ENCODE results near the gene ECEL1.

DNA sequence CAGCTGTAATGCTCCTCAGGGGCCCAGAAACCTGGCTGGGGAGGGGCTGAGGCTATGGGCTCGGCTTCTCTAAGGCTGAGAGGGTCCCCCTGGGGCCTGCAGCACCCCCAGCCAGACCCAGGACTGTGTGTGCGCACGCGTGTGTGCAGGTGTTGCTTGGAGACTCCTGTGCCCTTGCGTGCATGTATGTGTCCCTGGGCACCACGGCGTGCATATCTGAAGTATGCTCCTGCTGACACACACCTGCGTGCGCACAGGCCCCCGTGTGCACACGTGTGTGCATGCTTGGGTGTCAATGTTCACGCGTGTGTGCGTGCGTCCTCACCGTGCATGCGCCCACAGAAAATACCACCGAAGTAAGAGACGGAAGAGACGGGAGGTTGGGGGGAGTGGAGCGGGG lies 14.9 kb upstream of the ECEL1 start:
- TF ChIP-seq FOXJ3 (CRISPR knock-in tag; IDR thresholded peaks at IDR 0.05; ENCODE audit: borderline replicate concordance) (no peak), JUN (CRISPR knock-in tag; IDR thresholded peaks at IDR 0.05) (no peak), NFE2L1 (CRISPR knock-in tag; IDR thresholded peaks at IDR 0.05) (no peak), CBFB (CRISPR knock-in tag; IDR thresholded peaks at IDR 0.05; ENCODE audit: low read depth) (no peak), RELA (CRISPR knock-in tag; IDR thresholded peaks at IDR 0.05; ENCODE audit: borderline replicate concordance) (no peak), CREB1 (CRISPR knock-in tag; IDR thresholded peaks at IDR 0.05) (no peak), TEAD4 (CRISPR knock-in tag; IDR thresholded peaks at IDR 0.05) (no peak), MXD4 (CRISPR knock-in tag; IDR thresholded peaks at IDR 0.05; ENCODE audit: borderline replicate concordance) (no peak), NFYB (CRISPR knock-in tag; conservative IDR thresholded peaks at IDR 0.05; ENCODE audit: low read depth) (no peak)
- TF ChIP-seq, protein P1, sequence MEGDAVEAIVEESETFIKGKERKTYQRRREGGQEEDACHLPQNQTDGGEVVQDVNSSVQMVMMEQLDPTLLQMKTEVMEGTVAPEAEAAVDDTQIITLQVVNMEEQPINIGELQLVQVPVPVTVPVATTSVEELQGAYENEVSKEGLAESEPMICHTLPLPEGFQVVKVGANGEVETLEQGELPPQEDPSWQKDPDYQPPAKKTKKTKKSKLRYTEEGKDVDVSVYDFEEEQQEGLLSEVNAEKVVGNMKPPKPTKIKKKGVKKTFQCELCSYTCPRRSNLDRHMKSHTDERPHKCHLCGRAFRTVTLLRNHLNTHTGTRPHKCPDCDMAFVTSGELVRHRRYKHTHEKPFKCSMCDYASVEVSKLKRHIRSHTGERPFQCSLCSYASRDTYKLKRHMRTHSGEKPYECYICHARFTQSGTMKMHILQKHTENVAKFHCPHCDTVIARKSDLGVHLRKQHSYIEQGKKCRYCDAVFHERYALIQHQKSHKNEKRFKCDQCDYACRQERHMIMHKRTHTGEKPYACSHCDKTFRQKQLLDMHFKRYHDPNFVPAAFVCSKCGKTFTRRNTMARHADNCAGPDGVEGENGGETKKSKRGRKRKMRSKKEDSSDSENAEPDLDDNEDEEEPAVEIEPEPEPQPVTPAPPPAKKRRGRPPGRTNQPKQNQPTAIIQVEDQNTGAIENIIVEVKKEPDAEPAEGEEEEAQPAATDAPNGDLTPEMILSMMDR (IDR thresholded peaks at IDR 0.05): no peak
- TF ChIP-seq, protein P2, sequence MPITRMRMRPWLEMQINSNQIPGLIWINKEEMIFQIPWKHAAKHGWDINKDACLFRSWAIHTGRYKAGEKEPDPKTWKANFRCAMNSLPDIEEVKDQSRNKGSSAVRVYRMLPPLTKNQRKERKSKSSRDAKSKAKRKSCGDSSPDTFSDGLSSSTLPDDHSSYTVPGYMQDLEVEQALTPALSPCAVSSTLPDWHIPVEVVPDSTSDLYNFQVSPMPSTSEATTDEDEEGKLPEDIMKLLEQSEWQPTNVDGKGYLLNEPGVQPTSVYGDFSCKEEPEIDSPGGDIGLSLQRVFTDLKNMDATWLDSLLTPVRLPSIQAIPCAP (CRISPR knock-in tag; IDR thresholded peaks at IDR 0.05): no peak
- TF ChIP-seq, protein P3, sequence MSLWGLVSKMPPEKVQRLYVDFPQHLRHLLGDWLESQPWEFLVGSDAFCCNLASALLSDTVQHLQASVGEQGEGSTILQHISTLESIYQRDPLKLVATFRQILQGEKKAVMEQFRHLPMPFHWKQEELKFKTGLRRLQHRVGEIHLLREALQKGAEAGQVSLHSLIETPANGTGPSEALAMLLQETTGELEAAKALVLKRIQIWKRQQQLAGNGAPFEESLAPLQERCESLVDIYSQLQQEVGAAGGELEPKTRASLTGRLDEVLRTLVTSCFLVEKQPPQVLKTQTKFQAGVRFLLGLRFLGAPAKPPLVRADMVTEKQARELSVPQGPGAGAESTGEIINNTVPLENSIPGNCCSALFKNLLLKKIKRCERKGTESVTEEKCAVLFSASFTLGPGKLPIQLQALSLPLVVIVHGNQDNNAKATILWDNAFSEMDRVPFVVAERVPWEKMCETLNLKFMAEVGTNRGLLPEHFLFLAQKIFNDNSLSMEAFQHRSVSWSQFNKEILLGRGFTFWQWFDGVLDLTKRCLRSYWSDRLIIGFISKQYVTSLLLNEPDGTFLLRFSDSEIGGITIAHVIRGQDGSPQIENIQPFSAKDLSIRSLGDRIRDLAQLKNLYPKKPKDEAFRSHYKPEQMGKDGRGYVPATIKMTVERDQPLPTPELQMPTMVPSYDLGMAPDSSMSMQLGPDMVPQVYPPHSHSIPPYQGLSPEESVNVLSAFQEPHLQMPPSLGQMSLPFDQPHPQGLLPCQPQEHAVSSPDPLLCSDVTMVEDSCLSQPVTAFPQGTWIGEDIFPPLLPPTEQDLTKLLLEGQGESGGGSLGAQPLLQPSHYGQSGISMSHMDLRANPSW (CRISPR knock-in tag; conservative IDR thresholded peaks at IDR 0.05; ENCODE audit: low read depth): no peak
- TF ChIP-seq, protein P4, sequence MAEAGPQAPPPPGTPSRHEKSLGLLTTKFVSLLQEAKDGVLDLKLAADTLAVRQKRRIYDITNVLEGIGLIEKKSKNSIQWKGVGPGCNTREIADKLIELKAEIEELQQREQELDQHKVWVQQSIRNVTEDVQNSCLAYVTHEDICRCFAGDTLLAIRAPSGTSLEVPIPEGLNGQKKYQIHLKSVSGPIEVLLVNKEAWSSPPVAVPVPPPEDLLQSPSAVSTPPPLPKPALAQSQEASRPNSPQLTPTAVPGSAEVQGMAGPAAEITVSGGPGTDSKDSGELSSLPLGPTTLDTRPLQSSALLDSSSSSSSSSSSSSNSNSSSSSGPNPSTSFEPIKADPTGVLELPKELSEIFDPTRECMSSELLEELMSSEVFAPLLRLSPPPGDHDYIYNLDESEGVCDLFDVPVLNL (CRISPR knock-in tag; IDR thresholded peaks at IDR 0.05; ENCODE audit: borderline replicate concordance, low read depth): no peak
